K562 (cell line): Measurements from ENCODE around the gene THOC1.

ENCODE experiments used
- ATF1 ChIP-seq, 2 experiments: fragments of 450-650 bp in 1 of 2; IDR thresholded peaks; 2 replicates each; pipeline ENCODE4 v1.6.1; 2016; ENCODE audit warnings: missing compliant biosample characterization in 1 of 2, missing genetic modification characterization in 1 of 2
- CCAR2 ChIP-seq: fragments of 200-400 bp; formaldehyde crosslinking; IDR thresholded peaks from 2 replicates; pipeline ENCODE4 v1.6.1; 2017; ENCODE audit warnings: mild to moderate bottlenecking, low read depth, low read length
- CTCF ChIP-seq, 3 experiments: IDR thresholded peaks in 2 of 3; conservative IDR thresholded peaks in 1 of 3; 2 replicates each; pipeline ENCODE4 v1.5.1; 2011 to 2012; ENCODE audit warnings: low read length in 3 of 3, mild to moderate bottlenecking in 3 of 3, control low read depth in 2 of 3, improper control_type of control experiment in 1 of 3, inconsistent platforms in 1 of 3, low read depth in 1 of 3, mixed read lengths in 1 of 3, moderate library complexity in 1 of 3; ENCODE audit not compliant: insufficient read depth in 2 of 3
- ELK1 ChIP-seq: sonication (generic); formaldehyde crosslinking; IDR thresholded peaks from 2 replicates; pipeline ENCODE4 v1.8.1; 2022; ENCODE audit warnings: missing genetic modification reagents
- FOXM1 ChIP-seq, 2 experiments: fragments of 450-650 bp in 1 of 2; sonication (generic) in 1 of 2; formaldehyde crosslinking in 1 of 2; IDR thresholded peaks; 2 replicates each; pipeline versions ENCODE4 v1.6.1 to v1.9.0; 2017 to 2022; ENCODE audit warnings: low read depth in 2 of 2, mild to moderate bottlenecking in 2 of 2, missing genetic modification reagents in 1 of 2, moderate library complexity in 1 of 2
- KLF16 ChIP-seq: IDR thresholded peaks from 2 replicates; pipeline ENCODE4 v1.6.1; 2016; ENCODE audit warnings: antibody characterized with exemption
- MNT ChIP-seq, 2 experiments: fragments of 450-650 bp; conservative IDR thresholded peaks; 2 replicates each; pipeline ENCODE4 v1.6.1; 2017; ENCODE audit warnings: mild to moderate bottlenecking in 2 of 2, moderate library complexity in 2 of 2
- NFE2L1 ChIP-seq: fragments of 450-650 bp; IDR thresholded peaks from 2 replicates; pipeline ENCODE4 v1.6.1; 2016; ENCODE audit warnings: missing genetic modification characterization, low read depth, mild to moderate bottlenecking, missing compliant biosample characterization, moderate library complexity, borderline replicate concordance
- NONO ChIP-seq, 2 experiments: fragments of 200-400 bp in 1 of 2; fragments of 450-650 bp in 1 of 2; formaldehyde crosslinking in 1 of 2; IDR thresholded peaks; 2 replicates each; pipeline ENCODE4 v1.6.1; 2017; ENCODE audit warnings: low read depth in 2 of 2, mild to moderate bottlenecking in 2 of 2, moderate library complexity in 2 of 2, low read length in 1 of 2
- TRIM28 ChIP-seq: fragments of 450-650 bp; IDR thresholded peaks from 2 replicates; pipeline ENCODE4 v1.6.1; 2017

- TF ChIP-seq NONO (IDR thresholded peaks at IDR 0.05; ENCODE audit: low read depth in 2 of 2, low read length in 1 of 2) (no peak), KLF16 (no peak), CTCF (IDR thresholded peaks at IDR 0.05 in 2 of 3, conservative IDR thresholded peaks at IDR 0.05 in 1 of 3; ENCODE audit: insufficient read depth in 2 of 3, low read depth in 1 of 3, low read length in 3 of 3) (no peak), CCAR2 (no peak), TRIM28 (no peak), NFE2L1 (no peak), ATF1 (CRISPR knock-in tag; IDR thresholded peaks at IDR 0.05) (no peak), ATF1 (tag; IDR thresholded peaks at IDR 0.05) (no peak), ELK1 (CRISPR knock-in tag) (no peak), MNT (conservative IDR thresholded peaks at IDR 0.05) (no peak), FOXM1 (IDR thresholded peaks at IDR 0.05; ENCODE audit: low read depth) (no peak), FOXM1 (CRISPR knock-in tag; IDR thresholded peaks at IDR 0.05; ENCODE audit: low read depth) (no peak)
These were observed 76.1 kb downstream of the THOC1 start for GRCh38 chr18:191725-192124.
